ENCODE measurements around the gene SDS.

DNA sequence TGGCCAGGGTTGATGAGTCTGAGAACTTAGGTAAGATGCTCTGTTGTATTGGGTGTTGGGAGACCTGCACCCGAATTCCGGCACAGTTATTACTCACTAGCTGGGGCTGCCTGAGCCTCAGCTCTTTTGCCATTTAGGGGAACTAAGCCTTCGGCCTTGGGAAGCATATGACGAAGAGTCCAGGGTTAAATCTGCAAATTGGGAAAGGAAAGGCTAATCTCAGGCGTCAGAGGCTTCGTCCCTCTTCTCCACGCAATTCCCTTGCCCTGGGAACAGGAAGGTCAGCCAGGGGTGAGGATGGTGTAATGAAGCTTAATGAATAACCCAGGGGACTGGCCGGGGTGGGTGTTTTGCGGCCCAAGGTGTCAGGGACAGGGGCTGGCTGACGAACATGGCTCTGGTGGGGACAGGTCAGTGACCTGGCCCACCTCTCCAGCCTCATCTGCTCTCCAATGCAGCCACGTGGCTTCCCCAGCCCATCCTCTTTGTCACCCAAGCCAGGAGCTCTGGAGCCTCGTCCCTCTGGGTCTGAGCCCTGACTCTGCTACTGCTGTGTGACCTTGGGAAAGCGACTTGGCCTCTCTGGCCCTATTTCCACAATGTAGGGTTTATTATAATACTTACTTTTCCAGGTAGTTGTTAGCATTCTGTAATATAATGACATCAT is 14.7 kb upstream of the SDS start:
- TF ChIP-seq, protein P1, sequence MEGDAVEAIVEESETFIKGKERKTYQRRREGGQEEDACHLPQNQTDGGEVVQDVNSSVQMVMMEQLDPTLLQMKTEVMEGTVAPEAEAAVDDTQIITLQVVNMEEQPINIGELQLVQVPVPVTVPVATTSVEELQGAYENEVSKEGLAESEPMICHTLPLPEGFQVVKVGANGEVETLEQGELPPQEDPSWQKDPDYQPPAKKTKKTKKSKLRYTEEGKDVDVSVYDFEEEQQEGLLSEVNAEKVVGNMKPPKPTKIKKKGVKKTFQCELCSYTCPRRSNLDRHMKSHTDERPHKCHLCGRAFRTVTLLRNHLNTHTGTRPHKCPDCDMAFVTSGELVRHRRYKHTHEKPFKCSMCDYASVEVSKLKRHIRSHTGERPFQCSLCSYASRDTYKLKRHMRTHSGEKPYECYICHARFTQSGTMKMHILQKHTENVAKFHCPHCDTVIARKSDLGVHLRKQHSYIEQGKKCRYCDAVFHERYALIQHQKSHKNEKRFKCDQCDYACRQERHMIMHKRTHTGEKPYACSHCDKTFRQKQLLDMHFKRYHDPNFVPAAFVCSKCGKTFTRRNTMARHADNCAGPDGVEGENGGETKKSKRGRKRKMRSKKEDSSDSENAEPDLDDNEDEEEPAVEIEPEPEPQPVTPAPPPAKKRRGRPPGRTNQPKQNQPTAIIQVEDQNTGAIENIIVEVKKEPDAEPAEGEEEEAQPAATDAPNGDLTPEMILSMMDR (IDR thresholded peaks at IDR 0.05): no peak
- no peak for TF ChIP-seq ZFX (IDR thresholded peaks at IDR 0.05; ENCODE audit: borderline replicate concordance)

Measured in 22Rv1 (cell line).